CD4-positive, alpha-beta T cell treated with Interleukin-17A for 1 hour (primary cell): ENCODE measurements around the gene TCF7L2.

Experiments used
- DNase-seq: peaks from one replicate; pipeline ENCODE4 v3.0.0-alpha.2; 2020

TCF7L2 gene

GRCh38 chr10:112966194-112966855 lies 16.3 kb downstream of the TCF7L2 start:
- DNase-seq: no peak

DNA sequence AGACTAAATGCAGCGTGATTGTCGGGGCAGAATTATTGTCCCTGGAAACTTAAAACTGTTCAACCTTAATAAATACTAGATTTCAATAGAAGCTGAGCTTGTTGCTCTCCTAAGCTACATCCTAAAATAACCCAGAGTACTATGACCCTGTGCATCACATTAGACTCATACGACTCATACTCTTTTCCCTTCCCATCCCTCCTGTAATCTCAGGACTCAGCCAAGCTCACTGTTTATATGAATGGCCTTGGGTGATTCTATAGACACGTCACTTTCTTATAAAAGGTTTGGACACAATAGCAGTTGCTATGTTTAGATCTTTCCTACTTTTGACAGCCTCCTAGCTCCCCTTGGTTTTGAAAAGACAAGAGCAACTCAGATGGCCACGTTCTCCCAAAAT lies 17.2 kb downstream of the TCF7L2 start:
- DNase-seq: no peak

DNA sequence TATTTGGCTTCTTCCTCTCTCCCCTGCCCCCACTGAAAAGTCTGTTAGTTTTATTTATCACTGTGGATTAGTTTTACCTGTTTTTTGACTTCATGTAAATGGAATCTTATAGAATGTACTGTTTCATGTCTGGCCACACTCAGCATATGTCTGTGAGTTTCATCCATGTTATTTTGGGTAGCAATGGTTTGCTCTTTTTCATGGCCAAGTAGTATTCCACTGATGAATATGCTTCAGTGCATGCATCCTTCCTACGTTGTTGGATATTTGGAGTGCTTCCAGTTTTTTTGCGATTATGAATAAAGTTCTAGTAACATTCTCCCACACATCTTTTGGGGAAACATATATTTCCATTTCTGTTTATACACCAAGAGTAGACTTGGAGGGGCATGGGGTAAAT lies 19.1 kb downstream of the TCF7L2 start:
- DNase-seq: no peak

DNA sequence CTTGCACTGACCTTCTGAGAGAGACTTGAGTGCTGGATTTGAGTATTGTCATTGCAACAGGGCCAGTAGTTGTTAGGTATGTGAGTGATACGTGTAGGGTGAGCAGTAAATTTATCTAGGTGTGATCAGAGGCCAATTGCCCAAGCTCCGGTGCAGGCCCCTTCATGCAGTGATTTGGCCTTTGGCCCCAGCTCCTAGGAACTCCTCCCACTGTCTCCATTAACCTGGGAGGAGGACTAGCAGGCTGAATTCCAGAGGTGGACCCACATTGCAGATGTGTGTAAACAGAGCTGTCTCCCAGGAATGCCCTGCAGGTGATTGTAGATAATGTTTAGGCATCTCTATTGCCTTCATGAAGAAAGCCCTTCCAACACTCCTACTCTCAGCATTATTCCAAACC lies 19.5 kb downstream of the TCF7L2 start:
- no peak for DNase-seq

DNA sequence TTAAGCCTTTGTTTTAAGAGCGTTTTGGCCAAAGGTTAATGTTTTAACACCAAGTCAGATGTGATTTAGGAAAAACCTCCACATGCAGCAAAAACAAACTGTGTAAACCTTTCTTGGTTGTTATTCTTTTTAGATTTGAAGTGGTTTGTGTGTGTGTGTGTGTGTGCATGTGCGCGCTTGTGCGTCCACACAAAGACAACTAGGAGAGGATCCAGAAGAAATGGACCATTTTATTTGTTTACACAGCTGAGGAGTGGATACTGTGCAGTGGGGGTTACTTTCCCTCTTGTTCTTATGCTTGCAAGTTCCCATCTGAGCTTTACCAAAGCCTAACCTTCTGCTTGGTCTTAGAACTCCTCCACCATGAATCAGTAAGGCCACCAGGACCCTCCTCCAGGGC lies 20.0 kb downstream of the TCF7L2 start:
- DNase-seq: no peak

GRCh38 chr10:112972606-112973005 lies 22.6 kb downstream of the TCF7L2 start:
- no peak for DNase-seq

DNA sequence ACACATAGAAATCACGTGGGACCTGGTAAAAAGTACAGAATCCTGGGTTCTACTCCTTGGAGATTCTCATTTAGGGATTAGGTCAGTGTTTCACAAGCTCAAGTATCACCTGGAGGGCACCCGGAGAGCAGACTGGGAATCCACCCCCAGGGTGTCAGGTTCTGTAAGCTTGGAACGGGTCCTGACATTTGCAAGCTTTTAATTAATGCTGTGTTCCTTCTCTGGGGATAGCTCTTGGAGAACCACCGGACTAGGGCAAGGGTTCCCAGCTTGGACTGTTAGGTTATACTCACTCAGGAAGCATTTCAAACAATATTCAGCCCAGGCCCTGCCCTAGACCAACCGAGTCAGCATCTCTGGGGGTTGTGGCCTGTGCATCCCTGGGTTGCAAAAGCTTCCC lies 23.0 kb downstream of the TCF7L2 start:
- no peak for DNase-seq

GRCh38 chr10:112973805-112974204 lies 23.8 kb downstream of the TCF7L2 start:
- no peak for DNase-seq

DNA sequence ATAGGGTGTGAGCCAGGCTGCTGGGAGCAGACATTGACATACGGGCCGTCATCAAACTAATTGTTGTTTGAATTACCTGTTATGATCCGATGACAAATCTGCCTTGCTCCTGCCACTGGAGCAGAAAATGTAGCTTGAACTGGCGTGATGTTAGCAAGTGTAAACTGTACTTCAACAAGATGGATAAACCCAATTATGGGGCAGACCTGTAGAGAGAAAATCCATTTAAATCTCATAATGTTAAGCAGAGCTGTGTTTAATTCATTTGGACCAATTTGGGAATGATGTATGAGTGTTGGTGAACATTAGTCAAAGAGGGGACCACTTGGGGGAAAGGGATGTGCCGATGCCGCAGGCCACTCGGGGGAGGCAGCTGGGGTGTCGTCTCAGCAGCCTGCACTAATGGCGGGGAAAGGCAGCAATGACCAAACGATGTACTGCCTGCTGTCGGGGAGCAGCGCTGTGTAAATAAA lies 27.4 kb downstream of the TCF7L2 start:
- no peak for DNase-seq

DNA sequence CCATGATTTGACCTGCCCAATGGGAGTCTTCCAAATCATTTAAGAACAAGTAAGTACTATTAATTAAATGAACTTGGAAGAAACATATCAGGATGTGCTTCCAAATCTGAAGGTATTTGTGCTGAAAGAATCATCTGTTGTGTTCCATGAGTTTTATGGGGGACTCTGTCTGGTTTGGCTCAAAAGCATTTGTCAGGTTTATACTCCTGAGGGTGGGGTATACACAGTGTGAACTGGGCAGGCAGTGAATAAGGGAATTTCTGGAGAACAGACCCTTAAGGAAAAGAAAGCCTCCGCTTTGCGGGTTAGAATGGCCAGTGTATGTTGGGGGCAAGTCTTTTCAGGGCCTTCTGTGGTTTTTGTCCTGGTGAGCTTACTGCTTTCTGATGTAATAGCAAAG lies 29.9 kb downstream of the TCF7L2 start:
- DNase-seq: no peak

DNA sequence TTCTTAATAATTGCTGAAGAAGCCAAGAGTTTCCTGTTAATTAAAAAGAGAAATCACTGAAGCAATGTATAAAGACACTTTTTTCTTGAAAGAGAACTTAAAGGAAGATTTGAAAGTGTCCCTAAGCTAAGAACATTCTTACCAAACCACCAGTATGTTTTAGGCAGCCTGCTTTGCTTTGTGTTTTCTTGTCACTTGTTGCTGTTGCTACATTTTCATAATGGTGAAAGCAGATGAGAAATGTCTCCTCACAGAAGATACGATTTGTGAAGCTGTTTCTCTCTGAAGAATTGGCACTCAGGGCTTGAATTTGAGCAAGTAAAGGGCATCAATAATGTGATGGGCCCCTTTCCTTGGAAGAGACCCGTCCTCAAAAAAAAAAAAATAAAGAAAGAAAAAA lies 30.9 kb downstream of the TCF7L2 start:
- no peak for DNase-seq

DNA sequence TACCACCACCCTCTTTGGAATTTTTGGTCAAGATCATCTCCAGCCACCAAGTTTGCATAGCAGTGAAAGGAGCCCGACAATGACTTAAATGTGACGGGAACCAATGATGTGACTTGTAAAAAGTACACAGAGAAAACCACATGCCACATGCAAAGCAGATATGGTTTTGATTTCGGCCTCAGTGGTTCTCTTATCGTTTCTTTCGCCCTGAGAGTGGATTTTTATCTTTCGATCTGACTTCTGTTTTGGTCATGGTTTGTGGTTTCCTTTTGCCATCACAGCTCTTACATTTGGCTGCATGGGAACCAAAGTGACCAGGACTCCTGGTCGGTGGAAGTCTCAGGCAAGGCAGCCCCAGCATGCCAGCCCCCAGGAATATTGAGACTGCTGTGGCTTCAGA lies 31.5 kb downstream of the TCF7L2 start:
- peak; percentile 21 for DNase-seq

GRCh38 chr10:112983444-112984056 lies 33.5 kb downstream of the TCF7L2 start:
- no peak for DNase-seq

GRCh38 chr10:112984756-112985155 lies 34.7 kb downstream of the TCF7L2 start:
- DNase-seq: no peak

DNA sequence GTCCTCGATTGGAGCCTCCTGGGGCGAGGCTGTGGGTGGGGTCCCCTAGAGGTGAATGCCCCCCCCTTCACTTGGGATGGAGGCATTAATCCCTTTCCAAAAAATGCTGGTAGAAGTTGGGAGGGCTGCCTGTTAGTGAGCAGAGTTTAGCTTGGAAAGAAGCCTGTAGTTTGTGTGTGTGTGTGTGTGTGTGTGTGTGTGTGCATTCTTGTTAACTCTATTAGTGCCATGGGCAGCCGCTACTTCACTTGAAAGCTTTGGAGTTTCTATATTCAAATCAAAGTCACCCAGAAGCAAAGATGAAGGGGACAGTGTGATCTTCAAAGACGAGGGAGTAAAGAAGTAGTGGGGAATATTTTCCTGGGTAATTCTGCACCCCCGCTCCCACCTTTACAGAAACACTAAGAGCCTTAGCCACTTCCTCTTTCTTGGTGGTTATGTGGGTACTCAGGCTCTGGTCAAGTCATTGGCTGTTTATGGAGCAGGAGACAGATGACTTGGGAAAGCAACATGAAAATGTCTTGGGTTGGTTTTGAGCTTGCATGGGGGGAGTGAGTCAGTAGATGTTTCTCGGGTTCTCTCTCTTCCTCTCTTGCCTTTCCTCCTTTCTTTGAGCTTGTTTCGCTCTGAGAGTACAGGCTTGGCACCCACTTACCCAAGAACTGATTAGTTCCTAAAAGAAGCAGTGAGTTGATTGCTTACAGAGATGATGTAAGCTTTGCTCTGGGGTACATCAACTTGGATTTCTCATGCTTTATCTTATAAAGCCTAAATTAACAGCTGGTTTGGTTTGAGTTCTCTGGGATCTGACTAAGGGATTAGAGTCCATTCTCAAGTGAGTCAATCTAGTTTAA lies 35.9 kb downstream of the TCF7L2 start:
- no peak for DNase-seq

GRCh38 chr10:112986544-112987190 lies 36.6 kb downstream of the TCF7L2 start:
- no peak for DNase-seq

DNA sequence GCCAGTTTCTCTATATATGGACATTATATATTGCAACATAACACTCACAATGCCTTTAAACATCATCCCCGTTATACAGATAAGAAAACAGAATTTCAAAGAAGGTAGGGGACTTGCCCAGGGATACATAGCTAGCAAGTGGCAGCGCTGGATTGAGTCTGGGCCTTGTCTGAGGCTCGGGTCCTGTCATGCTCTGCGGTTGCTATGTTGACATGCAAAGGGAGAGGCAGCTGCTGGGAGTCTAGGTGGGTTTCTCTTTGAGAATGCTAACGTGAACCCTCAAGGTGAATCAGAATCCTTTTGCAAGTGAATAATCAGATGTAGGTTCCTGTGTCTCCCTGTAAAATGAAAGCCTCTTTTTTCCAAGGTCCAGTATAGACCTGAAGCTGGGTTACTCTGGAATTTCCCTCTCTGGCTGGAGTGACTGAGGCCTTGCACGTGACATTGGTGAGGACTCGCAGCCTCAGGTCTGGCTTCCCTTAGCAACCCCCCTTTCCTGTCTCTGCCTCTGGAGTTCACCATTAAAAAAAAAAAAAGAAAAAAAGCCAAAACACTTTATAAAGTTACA lies 38.9 kb downstream of the TCF7L2 start:
- DNase-seq: no peak

- DNase-seq: no peak
Observed at GRCh38 chr10:112989826-112990225, 39.8 kb downstream of the TCF7L2 start.

DNA sequence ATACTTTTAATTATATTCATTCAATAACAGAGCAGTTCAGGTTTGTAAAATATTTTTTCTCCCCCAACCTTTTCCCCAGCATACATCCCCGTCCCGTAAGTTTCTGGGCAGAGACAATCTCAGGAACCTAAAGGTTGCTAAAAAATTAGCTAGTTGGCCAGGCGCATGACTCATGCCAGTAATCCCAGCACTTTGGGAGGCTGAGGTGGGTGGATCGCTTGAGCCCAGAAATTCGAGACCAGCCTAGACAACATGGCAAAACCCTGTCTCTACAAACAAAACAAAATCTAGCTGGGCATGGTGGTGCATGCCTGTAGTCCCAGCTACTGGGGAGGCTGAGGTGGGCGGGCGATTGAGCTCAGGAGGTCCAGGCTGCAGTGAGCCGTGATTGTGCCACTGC lies 40.2 kb downstream of the TCF7L2 start:
- no peak for DNase-seq

- DNase-seq: no peak
Observed at GRCh38 chr10:112991888-112992491, 41.9 kb downstream of the TCF7L2 start.

- no peak for DNase-seq
Observed at GRCh38 chr10:112996462-112996861, 46.4 kb downstream of the TCF7L2 start.

GRCh38 chr10:112999102-112999501 lies 49.1 kb downstream of the TCF7L2 start:
- no peak for DNase-seq

- DNase-seq: no peak
Observed at GRCh38 chr10:113000442-113000841, 50.4 kb downstream of the TCF7L2 start.
